ENCODE measurements around the gene CCDC80.
"Not testable (repeated sequence)": the region's sequence is repeated elsewhere in the genome, so short reads cannot be mapped to it uniquely, and the experiment has no call there.

The CCDC80 gene

DNA sequence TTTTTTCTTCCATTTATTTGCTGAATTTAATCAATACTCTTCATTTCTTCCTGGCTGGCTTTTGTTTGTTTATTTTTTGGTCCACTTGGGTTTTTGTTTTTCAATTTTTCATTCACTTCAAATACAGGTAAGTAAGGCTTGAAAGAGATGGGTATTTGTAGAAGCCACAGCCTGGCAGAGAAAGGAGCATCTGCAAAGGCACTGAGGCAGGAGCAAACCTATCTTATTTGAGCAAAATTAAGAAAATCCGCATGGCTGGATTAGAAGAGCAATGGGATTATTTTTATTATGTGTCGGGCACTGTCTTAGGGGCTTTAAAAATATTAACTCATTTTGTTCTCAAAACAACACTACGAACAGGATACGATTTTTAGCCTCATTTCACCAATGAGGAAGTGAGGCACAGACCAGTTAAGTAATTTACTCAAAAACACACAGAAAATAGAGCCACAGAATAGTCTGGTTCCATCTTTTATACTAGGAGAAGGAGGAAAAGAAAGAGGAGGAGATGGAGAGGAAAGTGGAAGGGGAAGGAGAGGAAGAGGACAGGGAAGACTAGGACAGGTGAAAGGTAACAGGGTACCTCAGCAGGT, 35.1 kb upstream of the CCDC80 start:
- no peak overlapping the region for H3K27ac ChIP-seq
- no peak for DNase-seq (ENCODE audit: low spot score)
- no peak overlapping the region for H3K4me3 ChIP-seq
- TF ChIP-seq, protein P1, sequence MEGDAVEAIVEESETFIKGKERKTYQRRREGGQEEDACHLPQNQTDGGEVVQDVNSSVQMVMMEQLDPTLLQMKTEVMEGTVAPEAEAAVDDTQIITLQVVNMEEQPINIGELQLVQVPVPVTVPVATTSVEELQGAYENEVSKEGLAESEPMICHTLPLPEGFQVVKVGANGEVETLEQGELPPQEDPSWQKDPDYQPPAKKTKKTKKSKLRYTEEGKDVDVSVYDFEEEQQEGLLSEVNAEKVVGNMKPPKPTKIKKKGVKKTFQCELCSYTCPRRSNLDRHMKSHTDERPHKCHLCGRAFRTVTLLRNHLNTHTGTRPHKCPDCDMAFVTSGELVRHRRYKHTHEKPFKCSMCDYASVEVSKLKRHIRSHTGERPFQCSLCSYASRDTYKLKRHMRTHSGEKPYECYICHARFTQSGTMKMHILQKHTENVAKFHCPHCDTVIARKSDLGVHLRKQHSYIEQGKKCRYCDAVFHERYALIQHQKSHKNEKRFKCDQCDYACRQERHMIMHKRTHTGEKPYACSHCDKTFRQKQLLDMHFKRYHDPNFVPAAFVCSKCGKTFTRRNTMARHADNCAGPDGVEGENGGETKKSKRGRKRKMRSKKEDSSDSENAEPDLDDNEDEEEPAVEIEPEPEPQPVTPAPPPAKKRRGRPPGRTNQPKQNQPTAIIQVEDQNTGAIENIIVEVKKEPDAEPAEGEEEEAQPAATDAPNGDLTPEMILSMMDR (IDR thresholded peaks at IDR 0.05), result no peak

- DNase-seq (ENCODE audit: low spot score), result no peak
- H3K4me3 ChIP-seq, result no peak overlapping the region
- TF ChIP-seq, protein P1 (IDR thresholded peaks at IDR 0.05), result no peak
- no peak overlapping the region for H3K27ac ChIP-seq
Observed at GRCh38 chr3:112675349-112675748, 34.4 kb upstream of the CCDC80 start.

GRCh38 chr3:112672716-112673541, 32.0 kb upstream of the CCDC80 start:
- DNase-seq (ENCODE audit: low spot score), result no peak
- Histone ChIP-seq H3K27ac (peak overlapping the region in 1 of 2 donors; percentile 29), H3K4me3 (no peak overlapping the region)
- TF ChIP-seq, protein P1 (IDR thresholded peaks at IDR 0.05), result no peak

DNA sequence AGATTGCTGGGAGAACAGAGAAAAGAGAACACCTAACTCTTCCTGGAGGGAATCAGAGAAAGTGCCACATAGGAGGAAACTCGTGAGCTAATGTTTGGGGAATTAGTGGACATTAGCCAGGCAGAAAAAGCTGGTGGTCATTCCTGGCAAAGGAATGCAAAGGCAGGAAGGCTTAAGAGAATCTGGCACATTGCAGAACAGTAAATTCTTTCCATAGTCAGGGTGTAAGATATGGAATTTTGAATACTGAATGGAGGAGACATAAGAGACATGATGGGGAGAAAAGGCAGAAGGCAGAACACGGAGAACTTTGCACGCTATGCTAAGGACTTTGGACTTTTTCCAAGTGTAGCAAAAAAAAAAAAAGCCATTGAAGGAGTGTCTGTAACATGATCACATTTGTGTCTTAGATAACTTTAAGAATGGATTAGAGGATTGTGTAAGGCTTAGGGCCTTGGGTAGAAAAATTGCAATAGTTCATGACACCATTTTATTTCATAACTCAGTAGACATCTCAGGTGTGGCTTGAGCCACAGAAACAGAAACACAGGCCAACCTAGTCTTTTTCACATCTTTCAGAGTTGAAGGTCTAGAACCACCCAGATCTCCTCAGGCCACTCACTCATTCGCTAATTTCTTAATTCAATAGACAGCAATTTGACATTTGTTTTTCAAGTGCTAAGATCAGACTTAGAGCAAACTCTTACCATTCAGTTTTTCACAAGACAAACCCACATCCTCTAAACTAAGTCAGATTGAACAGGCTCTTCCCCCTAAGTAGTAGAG, 31.2 kb upstream of the CCDC80 start:
- TF ChIP-seq, protein P1 (IDR thresholded peaks at IDR 0.05), result no peak

DNA sequence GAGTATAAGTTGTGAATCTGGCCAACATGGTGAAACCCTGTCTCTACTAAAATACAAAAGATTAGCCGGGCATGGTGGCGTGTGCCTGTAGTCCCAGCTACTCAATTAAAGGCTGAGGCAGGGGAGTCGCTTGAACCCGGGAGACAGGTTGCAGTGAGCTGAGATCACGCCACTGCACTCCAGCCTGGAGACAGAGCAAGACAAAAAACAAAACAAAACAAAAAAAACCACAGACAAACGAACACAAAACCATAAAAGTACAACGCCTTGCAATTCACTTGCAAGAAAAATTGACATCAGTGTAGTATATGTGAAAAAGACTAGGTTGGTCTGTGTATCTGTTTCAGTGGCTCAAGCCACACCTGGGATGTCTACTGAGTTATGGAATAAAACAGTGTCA, 29.9 kb upstream of the CCDC80 start:
- no peak overlapping the region for H3K4me3 ChIP-seq
- no peak for DNase-seq (ENCODE audit: low spot score)
- H3K27ac ChIP-seq, result no peak overlapping the region
- TF ChIP-seq, protein P1 (IDR thresholded peaks at IDR 0.05), result no peak

More for the DNA sequence above, 31.2 kb upstream of the CCDC80 start:
- DNase-seq (ENCODE audit: low spot score), result no peak
- H3K27ac ChIP-seq, result peak overlapping the region in 1 of 2 donors; percentile 29
- no peak overlapping the region for H3K4me3 ChIP-seq

DNA sequence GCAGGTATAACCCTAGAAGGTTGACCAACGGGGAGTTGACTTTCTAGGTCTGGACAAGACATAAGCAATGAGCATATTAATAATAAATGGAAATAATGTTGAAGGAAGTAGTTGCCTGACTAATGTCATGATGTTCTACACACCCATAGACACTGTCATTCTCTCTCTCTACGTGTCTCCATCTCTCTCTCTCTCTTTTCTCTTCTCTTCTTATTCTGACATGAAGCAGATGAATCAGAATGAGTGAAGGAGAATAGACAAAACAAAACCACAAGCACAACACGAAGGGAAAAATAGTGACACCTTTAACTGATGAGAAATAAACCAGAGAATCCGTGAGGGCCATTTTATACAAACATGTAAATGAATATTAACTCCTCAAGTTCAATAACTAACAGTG, 26.7 kb upstream of the CCDC80 start:
- TF ChIP-seq, protein P1 (IDR thresholded peaks at IDR 0.05), result no peak
- no peak overlapping the region for H3K4me3 ChIP-seq
- H3K27ac ChIP-seq, result no peak overlapping the region
- DNase-seq (ENCODE audit: low spot score), result no peak

- DNase-seq (ENCODE audit: low spot score); H3K4me3 ChIP-seq; H3K27ac ChIP-seq: not testable (repeated sequence)
Observed at GRCh38 chr3:112665009-112665408, 24.1 kb upstream of the CCDC80 start.
